AG20443 (cell line): ENCODE measurements around the gene TMEM38B.
"Not testable (repeated sequence)": the region's sequence is repeated elsewhere in the genome, so short reads cannot be mapped to it uniquely, and the experiment has no call there.

Experiments used
- DNase-seq: peaks from one replicate; pipeline ENCODE4 v3.0.0; 2012; ENCODE audit warnings: low spot score, mixed read lengths

TMEM38B gene

GRCh38 chr9:105722099-105722498, 27.8 kb downstream of the TMEM38B start:
- no peak for DNase-seq

DNA sequence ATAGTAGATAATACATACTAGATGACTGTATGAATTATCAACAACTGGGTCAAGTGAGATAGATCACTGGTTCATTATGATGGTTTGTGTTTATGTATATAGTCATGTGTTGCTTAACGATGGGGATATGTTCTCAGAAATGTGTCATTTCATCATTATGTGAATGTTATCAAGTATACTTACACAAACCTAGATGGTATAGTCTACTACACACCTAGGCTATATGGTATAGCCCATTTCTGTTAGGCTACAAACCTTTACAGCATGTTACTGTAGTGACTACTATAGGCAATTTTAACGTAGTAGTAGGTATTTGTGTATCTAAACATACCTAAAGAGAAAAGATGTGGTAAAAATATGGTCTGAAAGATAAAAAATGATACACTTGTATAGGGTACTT, 31.0 kb downstream of the TMEM38B start:
- DNase-seq, result no peak

DNA sequence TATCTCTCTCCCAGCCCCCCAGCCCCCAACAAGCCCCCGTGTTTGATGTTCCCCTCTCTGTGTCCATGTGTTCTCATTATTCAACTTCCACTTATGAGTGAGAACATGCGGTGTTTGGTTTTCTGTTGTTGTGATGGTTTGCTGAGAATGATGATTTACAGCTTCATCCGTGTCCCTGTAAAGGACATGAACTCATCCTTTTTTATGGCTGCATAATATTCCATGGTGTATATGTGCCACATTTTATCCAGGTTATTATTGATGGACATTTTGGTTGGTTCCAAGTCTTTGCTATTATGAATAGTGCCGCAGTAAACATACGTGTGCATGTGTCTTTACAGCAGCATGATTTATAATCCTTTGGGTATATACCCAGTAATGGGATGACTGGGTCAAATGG, 33.9 kb downstream of the TMEM38B start:
- not testable (repeated sequence) for DNase-seq

DNA sequence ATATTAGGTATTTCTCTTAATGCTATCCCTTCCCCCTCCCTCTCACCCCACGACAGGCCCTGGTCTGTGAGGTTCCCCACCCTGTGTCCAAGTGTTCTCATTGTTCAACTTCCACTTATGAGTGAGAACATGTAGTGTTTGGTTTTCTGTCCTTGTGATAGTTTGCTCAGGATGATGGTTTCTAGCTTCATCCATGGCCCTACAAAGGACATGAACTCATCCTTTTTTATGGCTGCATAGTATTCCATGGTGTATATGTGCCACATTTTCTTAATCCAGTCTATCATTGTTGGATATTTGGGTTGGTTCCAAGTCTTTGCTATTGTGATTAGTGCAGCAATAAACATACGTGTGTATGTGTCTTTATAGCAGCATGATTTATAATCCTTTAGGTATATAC, 37.1 kb downstream of the TMEM38B start:
- DNase-seq, result not testable (repeated sequence)

DNA sequence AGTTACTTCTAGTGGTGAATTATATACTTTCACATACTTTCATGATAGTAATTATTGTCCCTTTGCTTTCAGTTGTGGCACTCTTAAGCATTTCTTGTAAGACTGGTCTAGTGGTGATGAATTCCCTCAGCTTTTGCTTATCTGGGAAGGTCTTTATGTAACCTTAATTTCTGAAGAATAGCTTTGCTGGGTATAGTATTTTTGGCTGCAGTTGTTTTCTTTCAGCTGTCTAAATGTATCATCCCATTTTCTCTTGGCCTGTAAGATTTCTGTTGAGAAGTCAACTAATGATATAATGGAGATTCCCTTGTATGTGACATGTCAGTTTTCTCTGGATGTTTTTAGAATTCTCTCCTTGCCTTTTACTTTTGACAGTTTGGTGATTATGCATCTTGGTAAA, 41.0 kb downstream of the TMEM38B start:
- no peak for DNase-seq

DNA sequence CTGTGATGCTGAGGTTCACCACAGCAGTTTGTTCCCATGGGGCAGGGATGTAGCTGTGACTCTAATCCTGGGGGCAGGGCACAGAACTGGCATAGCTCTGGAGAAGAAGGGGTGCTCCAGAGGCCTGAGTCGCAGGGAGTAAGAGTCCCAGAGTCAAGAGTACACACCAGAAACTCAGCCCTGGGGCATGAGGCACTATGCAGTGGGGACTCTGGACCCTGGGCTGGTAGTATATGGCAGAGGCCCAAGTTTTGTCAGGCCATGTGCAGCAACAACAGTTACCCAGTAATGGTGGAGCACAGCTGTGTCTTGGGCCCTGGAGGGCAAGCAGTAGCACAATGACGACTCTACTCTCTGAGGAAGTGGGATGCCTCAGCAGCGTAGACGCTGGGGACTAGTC, 42.9 kb downstream of the TMEM38B start:
- DNase-seq, result no peak

DNA sequence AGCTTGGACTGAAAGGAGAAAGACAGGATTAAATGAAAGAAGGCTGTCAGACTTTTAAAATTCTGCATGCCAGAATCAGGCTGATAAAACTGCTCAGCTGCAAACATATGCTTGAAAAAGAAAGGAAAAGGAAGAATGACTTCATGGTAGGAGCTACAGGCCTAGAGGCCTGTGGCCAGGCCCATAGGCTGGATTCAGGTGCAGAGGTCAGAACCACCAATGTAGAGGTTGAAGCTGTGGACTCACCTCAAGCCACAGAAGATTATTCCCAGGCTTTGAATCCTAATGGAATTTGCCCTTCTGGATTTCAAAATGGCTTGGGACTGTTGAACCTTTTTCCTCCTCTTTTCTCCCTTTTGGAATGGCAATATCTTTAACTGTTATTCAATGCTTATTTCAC, 47.7 kb downstream of the TMEM38B start:
- DNase-seq, result no peak

DNA sequence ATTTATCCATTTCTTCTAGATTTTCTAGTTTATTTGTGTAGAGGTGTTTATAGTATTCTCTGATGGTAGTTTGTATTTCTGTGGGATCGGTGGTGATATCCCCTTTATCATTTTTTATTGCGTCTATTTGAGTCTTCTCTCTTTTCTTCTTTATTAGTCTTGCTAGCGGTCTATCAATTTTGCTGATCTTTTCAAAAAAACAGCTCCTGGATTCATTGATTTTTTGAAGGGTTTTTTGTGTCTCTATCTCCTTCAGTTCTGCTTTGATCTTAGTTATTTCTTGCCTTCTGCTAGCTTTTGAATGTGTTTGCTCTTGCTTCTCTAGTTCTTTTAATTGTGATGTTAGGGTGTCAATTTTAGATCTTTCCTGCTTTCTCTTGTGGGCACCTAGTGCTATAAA, 53.0 kb downstream of the TMEM38B start:
- DNase-seq, result not testable (repeated sequence)

DNA sequence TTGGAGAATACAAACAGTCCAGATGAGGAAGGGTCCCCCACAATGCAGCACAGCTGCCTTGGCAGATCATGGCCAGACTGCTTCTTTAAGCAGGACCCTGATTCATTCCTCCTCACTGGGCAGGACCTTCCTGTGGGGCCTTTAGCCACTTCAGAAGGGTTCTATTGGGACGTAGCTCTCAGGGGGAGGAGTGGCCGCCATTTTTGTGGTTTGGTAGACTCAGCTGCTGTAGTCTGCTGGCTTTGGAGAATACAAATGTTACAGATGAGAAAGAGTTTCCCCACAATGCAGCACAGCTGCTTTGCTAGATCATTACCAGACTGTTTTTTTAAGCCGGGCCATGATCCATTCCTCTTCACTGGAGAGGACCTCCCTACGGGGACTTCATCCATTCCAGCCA, 57.4 kb downstream of the TMEM38B start:
- DNase-seq, result no peak

- DNase-seq, result no peak
Observed at GRCh38 chr9:105757496-105758251, 63.3 kb downstream of the TMEM38B start.

- no peak for DNase-seq
Observed at GRCh38 chr9:105760053-105760452, 65.7 kb downstream of the TMEM38B start.

- DNase-seq, result not testable (repeated sequence)
Observed at GRCh38 chr9:105782561-105783494, 88.5 kb downstream of the TMEM38B start.

DNA sequence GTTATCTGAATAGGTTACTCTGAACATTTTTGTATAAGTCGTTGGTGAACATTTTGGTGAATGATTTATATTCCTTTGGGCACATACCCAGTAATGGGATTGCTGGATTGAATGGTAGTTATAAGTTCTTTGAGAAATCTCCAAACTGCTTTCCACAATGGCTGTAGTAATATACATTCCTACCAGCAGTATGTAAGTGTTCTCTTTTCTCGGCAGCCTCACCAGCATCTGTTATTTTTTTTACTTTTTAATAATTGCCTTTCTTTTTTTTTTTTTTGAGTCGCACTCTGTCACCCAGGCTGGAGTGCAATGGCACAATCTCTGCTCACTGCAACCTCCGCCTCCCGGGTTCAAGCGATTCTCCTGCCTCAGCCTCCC, 89.1 kb downstream of the TMEM38B start:
- DNase-seq, result not testable (repeated sequence)

DNA sequence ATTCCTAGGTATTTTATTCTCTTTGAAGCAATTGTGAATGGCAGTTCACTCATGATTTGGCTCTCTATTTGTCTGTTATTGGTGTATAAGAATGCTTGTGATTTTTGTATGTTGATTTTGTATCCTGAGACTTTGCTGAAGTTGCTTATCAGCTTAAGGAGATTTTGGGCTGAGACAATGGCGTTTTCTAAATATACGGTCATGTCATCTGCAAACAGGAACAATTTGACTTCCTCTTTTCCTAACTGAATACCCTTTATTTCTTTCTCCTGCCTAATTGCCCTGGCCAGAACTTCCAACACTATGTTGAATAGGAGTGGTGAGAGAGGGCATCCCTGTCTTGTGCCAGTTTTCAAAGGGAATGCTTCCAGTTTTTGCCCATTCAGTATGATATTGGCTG, 92.5 kb downstream of the TMEM38B start:
- DNase-seq, result not testable (repeated sequence)

GRCh38 chr9:105816202-105816744, 121.9 kb downstream of the TMEM38B start:
- no peak for DNase-seq

DNA sequence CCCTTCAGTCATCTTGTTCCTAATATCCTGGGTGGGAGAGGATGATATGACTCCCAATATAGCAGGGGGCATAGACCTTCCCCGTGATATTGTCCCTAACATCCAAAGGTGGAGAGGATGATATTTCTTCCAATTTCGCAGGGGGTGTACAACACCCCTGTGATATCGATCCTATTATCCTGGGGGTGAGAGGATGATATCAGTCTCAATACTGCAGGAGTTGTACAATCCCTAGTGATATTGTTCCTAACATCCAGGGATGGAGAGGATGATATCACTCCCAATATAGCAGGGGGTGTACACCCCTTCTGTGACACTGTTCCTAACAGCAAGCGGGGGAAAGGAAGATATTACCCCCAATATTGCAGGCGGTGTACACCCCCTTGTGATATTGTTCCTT, 122.6 kb downstream of the TMEM38B start:
- no peak for DNase-seq

DNA sequence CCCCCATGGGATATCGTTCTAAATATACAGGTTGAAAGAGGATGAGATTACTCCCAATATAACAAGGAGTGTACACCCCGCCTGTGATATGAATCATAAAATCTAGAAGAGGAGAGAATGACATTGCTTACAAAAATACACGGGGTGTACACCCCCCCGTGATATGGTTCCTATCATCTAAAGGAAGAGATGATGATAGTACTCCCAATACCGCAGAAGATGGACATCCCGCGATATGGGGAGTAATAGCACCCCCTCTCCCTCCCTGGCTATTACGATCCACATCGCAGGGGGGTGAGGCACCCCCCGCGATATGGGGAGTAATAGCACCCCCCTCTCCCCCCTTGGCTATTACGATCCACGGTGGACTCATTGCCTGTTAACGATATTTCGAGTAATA, 124.6 kb downstream of the TMEM38B start:
- DNase-seq, result no peak

DNA sequence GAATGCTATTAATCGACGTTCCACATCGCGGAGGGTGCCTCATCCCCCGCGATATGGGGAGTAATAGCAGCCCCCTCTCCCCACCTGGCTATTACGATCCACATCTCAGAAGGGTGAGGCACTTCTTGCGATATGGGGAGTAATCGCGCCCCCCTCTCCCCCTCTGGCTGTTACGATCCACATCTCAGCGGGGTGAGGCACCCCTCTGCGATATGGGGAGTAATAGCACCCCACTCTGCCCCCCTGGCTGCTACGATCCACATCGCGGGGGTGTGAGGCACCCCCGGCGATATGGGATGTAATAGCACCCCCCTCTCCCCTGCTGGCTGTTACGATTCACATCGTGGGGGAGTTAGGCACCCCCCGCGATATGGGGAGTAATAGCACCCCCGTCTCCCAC, 128.5 kb downstream of the TMEM38B start:
- no peak for DNase-seq
